IMR-90 (cell line): ENCODE results near the gene WDR91.

ENCODE experiments used
- BHLHE40 ChIP-seq: fragments of 150-350 bp; IDR thresholded peaks from 2 replicates; pipeline ENCODE4 v1.6.1; 2016; ENCODE audit warnings: mild to moderate bottlenecking, low read depth, low read length
- CEBPB ChIP-seq: IDR thresholded peaks from 2 replicates; pipeline ENCODE4 v1.6.1; 2012; ENCODE audit warnings: low read depth, low read length, improper control_type of control experiment
- CHD1 ChIP-seq: IDR thresholded peaks from 2 replicates; pipeline ENCODE4 v1.6.1; 2012; ENCODE audit warnings: low read depth, low read length, improper control_type of control experiment
- ELK1 ChIP-seq: fragments of 150-350 bp; IDR thresholded peaks from 2 replicates; pipeline ENCODE4 v1.6.1; 2016; ENCODE audit warnings: low read depth, mild to moderate bottlenecking, low read length, moderate library complexity, borderline replicate concordance
- MAZ ChIP-seq: IDR thresholded peaks from 2 replicates; pipeline ENCODE4 v1.6.1; 2012; ENCODE audit warnings: low read depth, mild to moderate bottlenecking, low read length, improper control_type of control experiment, moderate library complexity, borderline replicate concordance
- NFE2L2 ChIP-seq: fragments of 150-350 bp; IDR thresholded peaks from 2 replicates; pipeline ENCODE4 v1.6.1; 2016; ENCODE audit warnings: low read depth, mild to moderate bottlenecking, low read length
- POLR2A ChIP-seq: IDR thresholded peaks from 2 replicates; pipeline ENCODE4 v1.6.1; 2012; ENCODE audit warnings: mild to moderate bottlenecking, low read depth, low read length
- RAD21 ChIP-seq: IDR thresholded peaks from 2 replicates; pipeline ENCODE4 v1.6.1; 2012; ENCODE audit warnings: low read length, improper control_type of control experiment
- RCOR1 ChIP-seq: IDR thresholded peaks from 2 replicates; pipeline ENCODE4 v1.6.1; 2012; ENCODE audit warnings: mild to moderate bottlenecking, low read length, improper control_type of control experiment; ENCODE audit not compliant: insufficient replicate concordance
- TF ChIP-seq, protein P1 (sequence below): conservative IDR thresholded peaks from 2 replicates; pipeline ENCODE4 v1.5.1; 2012; ENCODE audit warnings: mild to moderate bottlenecking, low read depth, low read length, improper control_type of control experiment
- TF ChIP-seq, protein P2 (sequence below): fragments of 150-350 bp; IDR thresholded peaks from 2 replicates; pipeline ENCODE4 v1.6.1; 2017; ENCODE audit warnings: mild to moderate bottlenecking, antibody characterized with exemption, low read length, low read depth

- TF ChIP-seq, protein P1, sequence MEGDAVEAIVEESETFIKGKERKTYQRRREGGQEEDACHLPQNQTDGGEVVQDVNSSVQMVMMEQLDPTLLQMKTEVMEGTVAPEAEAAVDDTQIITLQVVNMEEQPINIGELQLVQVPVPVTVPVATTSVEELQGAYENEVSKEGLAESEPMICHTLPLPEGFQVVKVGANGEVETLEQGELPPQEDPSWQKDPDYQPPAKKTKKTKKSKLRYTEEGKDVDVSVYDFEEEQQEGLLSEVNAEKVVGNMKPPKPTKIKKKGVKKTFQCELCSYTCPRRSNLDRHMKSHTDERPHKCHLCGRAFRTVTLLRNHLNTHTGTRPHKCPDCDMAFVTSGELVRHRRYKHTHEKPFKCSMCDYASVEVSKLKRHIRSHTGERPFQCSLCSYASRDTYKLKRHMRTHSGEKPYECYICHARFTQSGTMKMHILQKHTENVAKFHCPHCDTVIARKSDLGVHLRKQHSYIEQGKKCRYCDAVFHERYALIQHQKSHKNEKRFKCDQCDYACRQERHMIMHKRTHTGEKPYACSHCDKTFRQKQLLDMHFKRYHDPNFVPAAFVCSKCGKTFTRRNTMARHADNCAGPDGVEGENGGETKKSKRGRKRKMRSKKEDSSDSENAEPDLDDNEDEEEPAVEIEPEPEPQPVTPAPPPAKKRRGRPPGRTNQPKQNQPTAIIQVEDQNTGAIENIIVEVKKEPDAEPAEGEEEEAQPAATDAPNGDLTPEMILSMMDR, result no peak
- TF ChIP-seq CEBPB, result no peak
- no peak for TF ChIP-seq RCOR1
- TF ChIP-seq POLR2A, result no peak
- TF ChIP-seq RAD21, result no peak
- TF ChIP-seq CHD1, result no peak
- no peak for TF ChIP-seq NFE2L2
- TF ChIP-seq ELK1, result no peak
- no peak for TF ChIP-seq BHLHE40
- TF ChIP-seq, protein P2, sequence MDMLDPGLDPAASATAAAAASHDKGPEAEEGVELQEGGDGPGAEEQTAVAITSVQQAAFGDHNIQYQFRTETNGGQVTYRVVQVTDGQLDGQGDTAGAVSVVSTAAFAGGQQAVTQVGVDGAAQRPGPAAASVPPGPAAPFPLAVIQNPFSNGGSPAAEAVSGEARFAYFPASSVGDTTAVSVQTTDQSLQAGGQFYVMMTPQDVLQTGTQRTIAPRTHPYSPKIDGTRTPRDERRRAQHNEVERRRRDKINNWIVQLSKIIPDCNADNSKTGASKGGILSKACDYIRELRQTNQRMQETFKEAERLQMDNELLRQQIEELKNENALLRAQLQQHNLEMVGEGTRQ, result no peak
- no peak for TF ChIP-seq MAZ
Observed at GRCh38 chr7:135239263-135239662, 27.9 kb upstream of the WDR91 start.
